SJCRH30 (cell line): ENCODE measurements around the gene ZNF365. TPM values are rescaled to one million over a fixed set of nuclear protein-coding genes. Genes with fewer than 3 reads are reported as not detected.
"Not testable (repeated sequence)": the region's sequence is repeated elsewhere in the genome, so short reads cannot be mapped to it uniquely, and the experiment has no call there.

Source experiments
- DNase-seq, 2 experiments: peaks; one replicate each; pipeline ENCODE4 v3.0.0-alpha.2; 2015 to 2020
- H3K27ac ChIP-seq: fragments of 250-450 bp; sonication (Bioruptor Pico); 2 replicates; pipeline ENCODE4 v1.5.1; 2020; ENCODE audit warnings: mild to moderate bottlenecking, moderate library complexity
- H3K27me3 ChIP-seq: fragments of 250-450 bp; sonication (Bioruptor Pico); 2 replicates; pipeline ENCODE4 v1.5.1; 2020; ENCODE audit warnings: mild to moderate bottlenecking, moderate library complexity
- H3K36me3 ChIP-seq: fragments of 250-450 bp; sonication (Bioruptor Pico); 2 replicates; pipeline ENCODE4 v1.5.1; 2020; ENCODE audit warnings: mild to moderate bottlenecking, moderate library complexity
- H3K4me1 ChIP-seq: fragments of 250-450 bp; sonication (Bioruptor Pico); 2 replicates; pipeline ENCODE4 v1.5.1; 2020; ENCODE audit warnings: mild to moderate bottlenecking, moderate library complexity
- H3K4me3 ChIP-seq: fragments of 250-450 bp; sonication (Bioruptor Pico); 2 replicates; pipeline ENCODE4 v1.5.1; 2020; ENCODE audit warnings: mild to moderate bottlenecking, moderate library complexity
- H3K9me3 ChIP-seq: fragments of 250-450 bp; sonication (Bioruptor Pico); replicated peaks from 2 replicates; pipeline ENCODE4 v1.5.1; 2020; ENCODE audit warnings: mild to moderate bottlenecking, moderate library complexity
- total RNA-seq: library from RNA; depleted of rRNA; stranded (reverse); fragments of >200 nt; shearing (Covaris generic); gene quantifications from 2 replicates; pipeline ENCODE4 v1.2.3, GENCODE V29; 2014

Gene ZNF365
- total RNA-seq, 1 experiment from 2014 or later, result 1.2 TPM

DNA sequence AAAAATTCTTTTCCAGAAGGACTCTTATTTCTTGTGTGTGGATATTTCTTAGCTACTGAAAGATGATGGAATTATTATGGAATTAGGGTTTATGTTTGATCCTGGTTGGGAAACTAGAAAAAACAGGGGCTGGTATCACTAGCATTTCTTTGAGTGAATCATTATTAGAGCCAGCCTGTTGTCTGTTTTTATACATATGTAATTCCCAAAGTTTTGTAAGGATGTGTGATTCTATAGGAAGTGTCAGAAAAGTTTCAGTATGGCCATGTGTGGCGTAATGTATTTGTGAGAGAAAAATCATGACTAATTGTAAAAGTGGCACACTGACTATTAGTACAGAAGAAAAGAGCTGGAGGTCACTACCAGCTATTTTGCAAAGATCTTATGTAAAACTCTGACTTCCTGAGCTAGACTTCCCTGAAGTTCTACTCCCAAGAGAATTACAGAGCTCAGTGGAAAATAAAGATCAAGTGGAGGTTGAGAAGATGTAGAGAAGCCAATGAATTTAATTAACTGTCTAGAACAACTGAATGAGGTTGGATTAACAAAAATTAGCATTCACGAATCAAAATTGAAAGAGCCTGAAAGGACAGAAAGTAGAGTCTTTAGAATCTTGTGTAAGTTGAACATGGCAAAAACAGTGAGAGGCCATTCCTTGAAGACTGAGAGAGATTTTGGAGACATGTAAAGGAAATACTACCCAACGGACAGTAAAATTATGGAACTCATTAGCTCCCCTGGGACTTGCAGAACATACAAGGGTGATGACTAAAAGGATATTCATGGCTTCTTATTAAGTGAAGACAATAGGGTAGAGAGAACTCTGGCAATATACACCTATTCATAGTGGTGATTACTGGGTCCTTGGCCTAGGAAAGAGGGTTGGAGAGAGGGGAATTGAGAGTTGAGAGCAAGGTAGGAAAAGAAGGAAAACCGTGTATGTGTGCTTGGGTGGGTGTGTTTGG lies 12.5 kb downstream of the ZNF365 start:
- Histone ChIP-seq H3K4me1 (peaks cover 21% of the 10 kb centered on the region), H3K27ac (no peak overlapping the region), H3K4me3 (no peak overlapping the region), H3K27me3 (no peaks in the 10 kb centered on the region), H3K36me3 (no peaks in the 10 kb centered on the region), H3K9me3 (no peaks in the 10 kb centered on the region)
- no peak for DNase-seq

DNA sequence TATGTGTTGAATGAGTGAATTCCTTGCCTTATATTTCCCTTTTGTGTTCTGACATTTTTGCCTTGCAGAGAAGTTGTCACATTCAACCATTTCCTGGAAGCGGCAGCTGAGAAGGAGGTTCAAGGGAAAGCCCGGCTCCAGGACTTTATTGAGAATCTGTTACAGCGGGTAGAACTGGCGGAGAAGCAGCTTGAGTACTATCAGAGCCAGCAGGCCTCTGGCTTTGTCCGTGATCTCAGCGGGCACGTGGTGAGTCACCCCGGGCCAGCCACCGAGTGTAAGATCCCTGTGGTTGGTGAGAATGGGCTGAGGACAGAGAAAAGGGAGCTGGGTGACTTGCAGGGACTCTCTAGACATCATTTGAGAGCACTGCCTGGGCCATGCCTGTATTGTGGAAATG lies 14.2 kb downstream of the ZNF365 start:
- no peak overlapping the region for H3K4me3 ChIP-seq
- no peaks in the 10 kb centered on the region for H3K36me3 ChIP-seq
- peaks cover 21% of the 10 kb centered on the region for H3K4me1 ChIP-seq
- peak in 1 of 2 experiments; percentile 2 for DNase-seq
- H3K9me3 ChIP-seq, result no peaks in the 10 kb centered on the region
- H3K27me3 ChIP-seq, result no peaks in the 10 kb centered on the region
- no peak overlapping the region for H3K27ac ChIP-seq

DNA sequence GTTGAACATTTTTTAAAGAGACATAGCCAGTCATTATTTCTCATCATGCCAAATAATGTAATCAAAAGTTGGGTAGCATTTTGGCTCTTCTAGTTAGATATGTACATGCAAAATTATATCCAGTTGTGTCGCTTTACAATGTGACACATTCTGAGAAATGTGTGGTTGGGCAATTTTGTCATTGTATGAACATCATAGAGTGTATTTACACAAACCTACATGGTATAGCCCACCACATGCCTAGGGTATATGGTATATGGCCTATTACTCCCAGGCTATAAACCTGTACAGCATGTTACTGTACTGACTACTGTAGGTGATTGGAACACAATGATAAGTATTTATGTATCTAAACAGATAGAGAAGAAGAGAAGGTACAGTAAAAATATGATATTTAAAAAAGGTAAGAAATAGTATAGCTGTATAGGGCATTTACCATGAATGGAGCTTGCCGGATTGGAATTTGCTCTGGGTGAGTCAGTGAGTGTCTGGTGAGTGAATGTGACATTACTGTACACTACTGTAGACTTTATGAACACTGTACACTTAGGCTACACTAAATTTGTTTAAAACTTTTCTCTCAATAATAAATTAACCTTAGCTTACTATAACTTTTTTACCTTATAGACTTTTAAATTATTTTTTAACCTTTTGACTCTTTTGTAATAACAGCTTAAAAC lies 16.5 kb downstream of the ZNF365 start:
- no peak overlapping the region for H3K4me3 ChIP-seq
- no peaks in the 10 kb centered on the region for H3K36me3 ChIP-seq
- no peaks in the 10 kb centered on the region for H3K27me3 ChIP-seq
- H3K9me3 ChIP-seq, result no peaks in the 10 kb centered on the region
- DNase-seq, result no peak
- no peaks in the 10 kb centered on the region for H3K4me1 ChIP-seq
- H3K27ac ChIP-seq, result no peak overlapping the region

DNA sequence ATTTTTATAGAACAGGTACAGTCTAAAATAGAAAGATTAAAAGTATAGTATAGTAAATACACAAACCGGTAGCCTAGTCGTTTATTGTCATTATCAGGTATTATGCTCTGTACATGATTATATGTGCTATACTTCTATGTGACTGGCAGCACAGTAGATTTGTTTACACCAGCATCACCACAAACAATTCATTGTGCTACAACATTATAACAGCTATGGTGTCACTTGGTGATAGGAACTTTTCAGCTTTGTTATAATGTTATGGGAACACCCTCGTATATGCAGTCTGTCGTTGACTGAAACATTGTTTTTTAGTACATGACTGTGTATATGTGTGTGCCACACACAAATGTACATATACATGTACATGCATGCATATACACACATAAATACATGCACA lies 19.1 kb downstream of the ZNF365 start:
- Histone ChIP-seq H3K36me3 (no peaks in the 10 kb centered on the region), H3K27ac (no peak overlapping the region), H3K9me3 (no peaks in the 10 kb centered on the region), H3K4me1 (no peaks in the 10 kb centered on the region), H3K27me3 (no peaks in the 10 kb centered on the region), H3K4me3 (no peak overlapping the region)
- no peak for DNase-seq

DNA sequence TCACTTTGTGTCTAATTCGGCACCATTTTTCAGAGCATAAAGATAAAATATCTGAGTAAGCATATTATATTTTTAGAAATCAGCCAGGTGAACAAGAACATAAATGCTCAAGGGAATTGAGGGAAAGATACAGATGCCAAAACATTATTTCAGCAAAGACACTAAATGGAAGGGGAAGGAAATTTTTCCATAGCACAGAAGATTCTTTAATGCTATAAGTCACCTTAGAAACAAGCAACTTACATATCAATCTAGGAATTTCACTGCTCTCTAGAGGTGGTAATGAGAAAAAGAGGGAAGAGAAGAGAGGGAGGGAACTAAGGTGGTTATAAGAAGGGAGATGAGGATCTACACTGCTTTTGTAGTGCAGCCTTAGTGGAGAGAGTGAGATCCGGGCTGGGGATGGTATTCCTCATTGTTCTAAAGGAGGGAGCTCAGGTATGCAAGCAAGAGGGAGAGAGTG lies 20.4 kb downstream of the ZNF365 start:
- no peak overlapping the region for H3K27ac ChIP-seq
- H3K36me3 ChIP-seq, result no peaks in the 10 kb centered on the region
- H3K9me3 ChIP-seq, result no peaks in the 10 kb centered on the region
- no peaks in the 10 kb centered on the region for H3K27me3 ChIP-seq
- DNase-seq, result no peak
- H3K4me1 ChIP-seq, result no peaks in the 10 kb centered on the region
- H3K4me3 ChIP-seq, result no peak overlapping the region

DNA sequence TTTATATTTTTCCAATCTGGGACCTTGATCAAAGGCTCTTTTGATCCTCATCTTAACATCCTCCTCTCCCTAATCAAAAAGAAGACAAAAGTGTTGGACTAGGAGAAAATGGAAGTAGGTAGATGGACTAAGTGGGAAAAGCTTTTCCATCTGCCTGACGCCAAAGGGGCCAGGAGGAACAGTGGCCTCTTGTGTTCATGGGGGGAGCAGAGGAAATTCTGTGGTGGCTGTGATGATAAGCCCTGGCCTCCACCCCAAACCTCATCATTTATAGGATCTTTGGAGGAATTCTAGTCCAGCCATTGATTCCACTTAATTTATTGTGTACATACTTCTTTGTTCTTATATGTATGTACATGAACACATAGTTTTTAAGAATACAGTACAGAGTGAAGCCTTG lies 21.7 kb downstream of the ZNF365 start:
- Histone ChIP-seq H3K9me3 (no peaks in the 10 kb centered on the region), H3K4me3 (no peak overlapping the region), H3K27ac (no peak overlapping the region), H3K27me3 (no peaks in the 10 kb centered on the region), H3K4me1 (no peaks in the 10 kb centered on the region), H3K36me3 (no peaks in the 10 kb centered on the region)
- no peak for DNase-seq

DNA sequence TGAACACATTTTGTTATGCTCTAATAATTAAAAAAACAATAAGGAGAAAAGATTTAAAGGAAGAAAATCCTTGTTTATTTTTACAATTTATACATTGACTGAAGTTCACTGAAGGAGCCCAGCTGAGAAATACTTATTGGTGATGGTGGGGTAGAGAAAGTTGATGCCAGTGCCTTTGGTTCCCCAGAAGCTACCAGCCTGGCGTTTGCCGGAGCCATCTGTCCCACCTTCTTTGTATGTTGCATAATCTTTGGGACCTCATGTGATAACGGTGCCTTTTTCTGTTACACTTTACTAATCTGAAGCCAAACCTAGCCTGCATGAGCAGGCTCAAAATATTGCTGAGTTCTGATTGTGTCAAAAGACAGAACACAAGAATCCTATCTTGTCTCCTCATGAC lies 22.7 kb downstream of the ZNF365 start:
- H3K27ac ChIP-seq, result no peak overlapping the region
- DNase-seq, result no peak
- no peaks in the 10 kb centered on the region for H3K36me3 ChIP-seq
- H3K4me1 ChIP-seq, result no peaks in the 10 kb centered on the region
- no peak overlapping the region for H3K4me3 ChIP-seq
- no peaks in the 10 kb centered on the region for H3K9me3 ChIP-seq
- no peaks in the 10 kb centered on the region for H3K27me3 ChIP-seq

DNA sequence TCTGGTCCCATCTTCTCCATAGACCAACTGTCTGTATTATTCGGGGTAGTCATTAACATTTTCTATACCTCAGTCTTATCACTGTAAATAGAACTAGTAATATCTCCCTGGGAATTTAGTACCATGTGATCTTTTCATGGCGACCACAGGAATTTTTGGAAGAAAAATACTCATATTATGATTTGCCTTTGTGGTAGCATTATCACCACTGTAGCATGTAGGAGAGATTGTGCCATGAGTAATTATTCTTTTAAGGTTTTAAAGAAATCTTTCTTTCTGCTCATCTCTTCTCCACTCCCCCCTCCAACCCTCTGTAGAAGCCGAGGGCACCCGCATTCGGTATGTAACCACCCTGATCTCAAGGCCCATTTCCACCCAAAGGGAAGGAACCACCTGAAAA lies 25.0 kb downstream of the ZNF365 start:
- Histone ChIP-seq H3K36me3 (no peaks in the 10 kb centered on the region), H3K27ac (no peak overlapping the region), H3K4me3 (no peak overlapping the region), H3K27me3 (no peaks in the 10 kb centered on the region), H3K9me3 (no peaks in the 10 kb centered on the region), H3K4me1 (no peaks in the 10 kb centered on the region)
- no peak for DNase-seq

DNA sequence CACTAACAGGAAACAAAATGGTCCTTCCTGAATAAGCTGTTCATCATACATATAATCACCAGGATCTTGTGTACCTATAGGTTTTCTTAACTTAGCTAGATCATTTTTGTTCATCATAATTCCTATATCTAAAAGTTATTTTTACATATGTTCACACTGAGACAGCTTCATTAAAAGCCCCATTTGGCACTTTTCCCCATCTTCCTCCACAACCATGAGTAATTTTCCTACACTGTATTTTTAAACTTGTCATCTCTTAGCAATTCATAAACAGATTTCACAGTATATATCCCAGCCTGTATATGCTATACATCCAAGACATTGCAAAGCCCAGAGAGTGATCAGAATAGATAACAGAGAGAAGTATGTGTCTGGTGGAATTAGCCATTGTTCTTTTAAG lies 28.3 kb downstream of the ZNF365 start:
- Histone ChIP-seq H3K4me1 (no peaks in the 10 kb centered on the region), H3K27me3 (no peaks in the 10 kb centered on the region), H3K36me3 (no peaks in the 10 kb centered on the region), H3K9me3 (no peaks in the 10 kb centered on the region; the same call in 1 of the 2 replicates), H3K4me3 (no peak overlapping the region), H3K27ac (no peak overlapping the region)
- DNase-seq, result no peak

DNA sequence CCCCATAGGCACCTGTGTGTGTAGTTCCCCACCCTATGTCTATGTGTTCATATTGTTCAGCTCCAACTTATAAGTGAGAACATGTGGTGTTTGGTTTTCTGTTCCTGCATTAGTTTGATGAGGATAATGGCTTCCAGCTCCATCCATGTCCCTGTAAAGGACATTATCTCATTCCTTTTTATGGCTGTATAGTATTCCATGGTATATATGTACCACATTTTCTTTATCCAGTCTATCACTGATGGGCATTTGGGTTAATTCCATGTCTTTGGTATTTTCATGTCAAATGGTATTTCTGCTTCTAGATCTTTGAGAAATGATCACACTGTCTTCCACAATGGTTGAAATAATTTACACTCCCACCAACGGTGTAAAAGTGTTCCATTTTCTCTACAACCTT lies 36.4 kb downstream of the ZNF365 start:
- not testable (repeated sequence) for H3K27ac ChIP-seq, DNase-seq, H3K9me3 ChIP-seq, H3K4me3 ChIP-seq, H3K36me3 ChIP-seq, H3K4me1 ChIP-seq, H3K27me3 ChIP-seq

DNA sequence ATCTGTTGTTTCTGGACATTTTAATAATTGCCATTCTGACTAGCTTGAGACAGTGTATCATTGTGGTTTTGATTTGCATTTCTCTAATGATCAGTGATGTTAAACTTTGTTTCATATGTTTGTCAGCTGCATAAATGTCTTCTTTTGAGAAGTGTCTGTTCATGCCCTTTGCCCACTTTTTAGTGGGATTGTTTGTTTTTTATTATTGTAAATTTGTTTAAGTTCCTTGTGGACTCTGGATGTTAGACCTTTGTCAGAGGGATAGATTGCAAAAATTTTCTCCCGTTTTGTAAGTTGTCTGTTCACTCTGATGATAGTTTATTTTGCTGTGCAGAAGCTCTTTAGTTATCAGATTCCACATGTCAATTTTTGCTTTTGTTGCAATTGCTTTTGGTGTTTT lies 36.8 kb downstream of the ZNF365 start:
- not testable (repeated sequence) for H3K36me3 ChIP-seq

DNA sequence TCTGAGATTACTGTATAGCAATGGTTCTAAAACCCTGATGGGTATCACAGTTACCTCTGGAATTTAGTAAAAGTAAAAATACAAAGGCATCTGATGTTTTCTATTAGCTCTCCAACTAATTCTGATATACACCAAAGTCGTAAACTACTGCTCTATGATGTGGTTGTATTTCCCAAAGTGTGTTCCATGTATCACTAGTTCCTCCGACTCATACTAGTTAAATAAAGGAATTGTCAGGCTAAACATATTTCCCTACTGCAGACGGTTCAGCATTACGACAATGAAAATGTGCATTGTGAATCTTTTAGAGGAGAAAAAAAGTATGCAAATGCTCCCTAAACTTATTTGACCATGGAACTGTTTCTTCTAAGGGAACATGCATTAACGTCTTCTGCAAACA lies 38.9 kb downstream of the ZNF365 start:
- Histone ChIP-seq H3K9me3 (peaks cover 3% of the 10 kb centered on the region; the same call in 1 of the 2 replicates), H3K36me3 (no peaks in the 10 kb centered on the region), H3K4me3 (no peak overlapping the region), H3K27ac (no peak overlapping the region), H3K27me3 (no peaks in the 10 kb centered on the region), H3K4me1 (no peaks in the 10 kb centered on the region)
- no peak for DNase-seq

More for the DNA sequence above, 36.8 kb downstream of the ZNF365 start:
- not testable (repeated sequence) for H3K27me3 ChIP-seq, H3K4me3 ChIP-seq, H3K9me3 ChIP-seq, DNase-seq, H3K27ac ChIP-seq, H3K4me1 ChIP-seq

DNA sequence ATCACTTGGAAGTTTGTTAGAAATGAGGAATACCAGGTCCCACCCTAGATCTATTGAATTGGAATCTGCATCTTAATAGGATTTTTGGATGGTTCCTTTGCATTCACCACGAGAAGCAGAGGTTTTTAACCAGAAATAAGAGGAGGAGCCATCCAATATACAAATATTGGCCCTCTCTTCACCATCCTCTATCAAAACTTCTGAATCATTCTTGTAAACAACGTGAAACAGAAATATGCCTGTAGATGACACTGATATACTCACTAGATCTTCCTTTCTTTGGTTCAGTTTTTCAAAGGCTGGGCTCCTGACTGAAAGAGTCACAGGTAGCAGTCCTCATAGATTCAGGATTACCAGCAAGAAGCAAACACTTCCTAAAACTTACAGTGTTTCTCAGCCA lies 39.5 kb downstream of the ZNF365 start:
- 0 out of 2 replicates have a peak, but pooled peaks cover 3% of the 10 kb centered on the region for H3K9me3 ChIP-seq
- no peaks in the 10 kb centered on the region for H3K4me1 ChIP-seq
- no peaks in the 10 kb centered on the region for H3K36me3 ChIP-seq
- no peak for DNase-seq
- H3K27ac ChIP-seq, result no peak overlapping the region
- H3K27me3 ChIP-seq, result no peaks in the 10 kb centered on the region
- no peak overlapping the region for H3K4me3 ChIP-seq

DNA sequence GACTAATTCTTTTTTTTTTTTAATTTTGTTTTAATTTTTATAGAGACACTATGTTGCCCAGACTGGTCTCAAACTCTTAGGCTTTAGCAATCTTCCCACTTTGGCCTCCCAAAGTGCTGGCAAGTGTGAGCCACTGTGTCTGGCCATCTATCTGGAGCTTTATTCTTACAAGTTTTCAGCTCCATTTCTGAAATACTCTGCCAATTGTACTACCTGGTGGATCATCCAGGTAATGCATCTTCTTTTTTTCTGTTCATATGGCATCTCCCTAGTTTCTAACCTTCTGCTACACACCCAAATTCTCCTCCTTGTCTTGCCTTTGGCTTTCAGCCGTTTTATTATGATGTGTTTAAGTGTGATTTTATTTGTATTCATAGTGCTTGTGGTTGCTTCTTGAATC lies 40.2 kb downstream of the ZNF365 start:
- Histone ChIP-seq H3K4me1 (no peaks in the 10 kb centered on the region), H3K4me3 (no peak overlapping the region), H3K36me3 (no peaks in the 10 kb centered on the region), H3K9me3 (0 out of 2 replicates have a peak, but pooled peaks cover 3% of the 10 kb centered on the region), H3K27ac (no peak overlapping the region), H3K27me3 (no peaks in the 10 kb centered on the region)
- no peak for DNase-seq

DNA sequence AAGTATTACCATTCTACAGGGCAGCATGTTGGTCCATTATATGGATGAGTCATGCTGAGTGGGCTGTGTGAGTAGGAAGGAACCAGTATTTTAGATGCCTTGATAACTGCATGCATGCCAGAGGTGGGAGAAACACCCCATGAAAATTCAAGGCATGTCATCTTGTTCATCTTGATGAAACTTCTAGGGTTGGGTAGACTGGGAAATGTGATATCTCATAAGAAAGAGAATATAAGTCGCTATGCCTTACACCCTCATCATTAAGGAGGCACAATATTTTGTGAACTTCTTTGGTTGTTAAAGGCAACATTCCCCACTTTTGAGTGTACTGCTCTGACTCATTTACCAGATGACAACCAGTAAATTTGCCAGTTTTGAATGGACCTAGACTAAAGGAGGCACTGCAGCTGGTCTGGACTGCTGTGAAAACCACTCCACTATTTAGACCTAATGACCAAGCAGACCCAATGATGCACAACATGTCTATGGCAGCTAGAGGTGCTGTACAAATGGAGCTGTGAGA lies 48.0 kb downstream of the ZNF365 start:
- H3K36me3 ChIP-seq, result no peaks in the 10 kb centered on the region
- no peak for DNase-seq
- H3K4me3 ChIP-seq, result no peak overlapping the region
- no peaks in the 10 kb centered on the region for H3K4me1 ChIP-seq
- H3K27ac ChIP-seq, result no peak overlapping the region
- no peaks in the 10 kb centered on the region for H3K9me3 ChIP-seq
- no peaks in the 10 kb centered on the region for H3K27me3 ChIP-seq
